ENCODE results near the gene CLSTN2.

CLSTN2 gene

GRCh38 chr3:139930211-139930610, 4.8 kb upstream of the CLSTN2 start:
- H3K23ac ChIP-seq (ENCODE audit: low read length in 2 of 2) = no peak overlapping the region
- H2BK15ac ChIP-seq (ENCODE audit: low read depth, poor library complexity, severe bottlenecking) = no peak overlapping the region
- no peak overlapping the region for H3K4me2 ChIP-seq (ENCODE audit: low read length, poor library complexity, severe bottlenecking)
- H2AK5ac ChIP-seq (ENCODE audit: low read length, severe bottlenecking) = no peak overlapping the region
- H3K9ac ChIP-seq (ENCODE audit: low read length) = no peak overlapping the region
- no peak overlapping the region for H2BK12ac ChIP-seq (ENCODE audit: low read length in 2 of 2)
- no peaks in the 10 kb centered on the region for H3K36me3 ChIP-seq (ENCODE audit: control insufficient read depth in 1 of 2, insufficient read depth in 2 of 2, low read depth in 1 of 2, low read length in 2 of 2)
- no peak overlapping the region for H4K8ac ChIP-seq (ENCODE audit: low read length)
- no peak overlapping the region for H2BK5ac ChIP-seq (ENCODE audit: low read depth, low read length, poor library complexity, severe bottlenecking)
- peaks cover 8% of the 10 kb centered on the region for H3K4me1 ChIP-seq (ENCODE audit: control insufficient read depth, insufficient read depth, low read depth, low read length)
- WGBS = no CpG with 5 or more reads among the region's 1 CpG
- H4K91ac ChIP-seq (ENCODE audit: low read length) = no peak overlapping the region
- H3K79me1 ChIP-seq (replicated peaks; ENCODE audit: low read length, poor library complexity, severe bottlenecking) = peaks cover under 1% of the 10 kb centered on the region
- no peak overlapping the region for H3K4me3 ChIP-seq (ENCODE audit: insufficient read depth in 1 of 2, low read depth in 1 of 2, low read length in 2 of 2)
- H3K9me3 ChIP-seq (ENCODE audit: control insufficient read depth, low read length) = no peaks in the 10 kb centered on the region
- H2BK120ac ChIP-seq (ENCODE audit: low read depth, low read length) = no peak overlapping the region
- no peak overlapping the region for H3K18ac ChIP-seq (ENCODE audit: low read depth in 1 of 2, low read length in 2 of 2)
- H2AFZ ChIP-seq (ENCODE audit: low read depth, low read length) = no peak overlapping the region
- H3K27ac ChIP-seq (ENCODE audit: low read length, poor library complexity, severe bottlenecking) = no peak overlapping the region
- H3K4ac ChIP-seq (ENCODE audit: low read depth in 1 of 2, low read length in 2 of 2) = no peak overlapping the region
- peaks cover 15 to 24% of the 10 kb centered on the region in 2 experiments for H3K27me3 ChIP-seq (ENCODE audit: control insufficient read depth in 1 of 2, insufficient read depth in 1 of 2, low read length in 2 of 2)
- H3K14ac ChIP-seq (ENCODE audit: low read length in 2 of 2) = no peak overlapping the region
- no peak for DNase-seq

DNA sequence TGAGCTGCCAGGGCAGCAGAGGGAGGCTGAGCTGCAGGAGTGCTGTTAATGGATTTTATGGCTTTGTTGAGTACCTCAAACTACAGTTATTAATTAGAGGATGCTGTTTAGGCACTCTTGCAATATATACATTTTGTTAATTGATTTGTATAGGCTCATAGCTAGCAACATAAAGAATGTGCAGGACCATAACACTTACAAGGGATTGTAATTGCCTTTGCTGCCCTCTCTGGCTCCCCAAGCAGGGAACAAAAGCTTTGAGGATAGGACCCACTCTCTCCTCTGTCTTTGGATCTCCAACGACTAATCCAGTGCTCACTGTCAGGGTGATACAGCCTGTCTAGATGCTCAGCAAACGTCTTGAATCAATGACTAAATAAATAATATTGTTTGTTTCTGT, 1.2 kb upstream of the CLSTN2 start:
- no peak for DNase-seq
- Histone ChIP-seq H2BK12ac (ENCODE audit: low read length in 2 of 2) (no peak overlapping the region), H3K23ac (ENCODE audit: low read length in 2 of 2) (no peak overlapping the region), H3K14ac (ENCODE audit: low read length in 2 of 2) (no peak overlapping the region), H3K27ac (ENCODE audit: low read length, poor library complexity, severe bottlenecking) (no peak overlapping the region), H3K36me3 (ENCODE audit: control insufficient read depth in 1 of 2, insufficient read depth in 2 of 2, low read depth in 1 of 2, low read length in 2 of 2) (no peaks in the 10 kb centered on the region), H3K4me1 (ENCODE audit: control insufficient read depth, insufficient read depth, low read depth, low read length) (peaks cover 12% of the 10 kb centered on the region), H2BK5ac (ENCODE audit: low read depth, low read length, poor library complexity, severe bottlenecking) (no peak overlapping the region), H3K18ac (ENCODE audit: low read depth in 1 of 2, low read length in 2 of 2) (no peak overlapping the region), H3K9ac (ENCODE audit: low read length) (no peak overlapping the region), H3K79me1 (replicated peaks; ENCODE audit: low read length, poor library complexity, severe bottlenecking) (peaks cover 9% of the 10 kb centered on the region), H4K91ac (ENCODE audit: low read length) (no peak overlapping the region), H2BK120ac (ENCODE audit: low read depth, low read length) (no peak overlapping the region), H2AFZ (ENCODE audit: low read depth, low read length) (no peak overlapping the region), H3K4ac (ENCODE audit: low read depth in 1 of 2, low read length in 2 of 2) (no peak overlapping the region), H3K27me3 (ENCODE audit: control insufficient read depth in 1 of 2, insufficient read depth in 1 of 2, low read length in 2 of 2) (peaks cover 35 to 41% of the 10 kb centered on the region in 2 experiments), H2AK5ac (ENCODE audit: low read length, severe bottlenecking) (no peak overlapping the region), H2BK15ac (ENCODE audit: low read depth, poor library complexity, severe bottlenecking) (no peak overlapping the region), H3K9me3 (ENCODE audit: control insufficient read depth, low read length) (no peaks in the 10 kb centered on the region), H4K8ac (ENCODE audit: low read length) (no peak overlapping the region), H3K4me2 (ENCODE audit: low read length, poor library complexity, severe bottlenecking) (no peak overlapping the region), H3K4me3 (ENCODE audit: insufficient read depth in 1 of 2, low read depth in 1 of 2, low read length in 2 of 2) (no peak overlapping the region)
- no CpG with 5 or more reads among the region's 2 CpGs for WGBS

GRCh38 chr3:139934613-139935015, 371 bp upstream of the CLSTN2 start:
- Histone ChIP-seq H3K23ac (ENCODE audit: low read length in 2 of 2) (peak overlapping the region in 1 of 2 experiments; percentile 83), H3K27me3 (ENCODE audit: control insufficient read depth in 1 of 2, insufficient read depth in 1 of 2, low read length in 2 of 2) (peaks cover 31 to 49% of the 10 kb centered on the region in 2 experiments), H4K8ac (ENCODE audit: low read length) (no peak overlapping the region)

DNA sequence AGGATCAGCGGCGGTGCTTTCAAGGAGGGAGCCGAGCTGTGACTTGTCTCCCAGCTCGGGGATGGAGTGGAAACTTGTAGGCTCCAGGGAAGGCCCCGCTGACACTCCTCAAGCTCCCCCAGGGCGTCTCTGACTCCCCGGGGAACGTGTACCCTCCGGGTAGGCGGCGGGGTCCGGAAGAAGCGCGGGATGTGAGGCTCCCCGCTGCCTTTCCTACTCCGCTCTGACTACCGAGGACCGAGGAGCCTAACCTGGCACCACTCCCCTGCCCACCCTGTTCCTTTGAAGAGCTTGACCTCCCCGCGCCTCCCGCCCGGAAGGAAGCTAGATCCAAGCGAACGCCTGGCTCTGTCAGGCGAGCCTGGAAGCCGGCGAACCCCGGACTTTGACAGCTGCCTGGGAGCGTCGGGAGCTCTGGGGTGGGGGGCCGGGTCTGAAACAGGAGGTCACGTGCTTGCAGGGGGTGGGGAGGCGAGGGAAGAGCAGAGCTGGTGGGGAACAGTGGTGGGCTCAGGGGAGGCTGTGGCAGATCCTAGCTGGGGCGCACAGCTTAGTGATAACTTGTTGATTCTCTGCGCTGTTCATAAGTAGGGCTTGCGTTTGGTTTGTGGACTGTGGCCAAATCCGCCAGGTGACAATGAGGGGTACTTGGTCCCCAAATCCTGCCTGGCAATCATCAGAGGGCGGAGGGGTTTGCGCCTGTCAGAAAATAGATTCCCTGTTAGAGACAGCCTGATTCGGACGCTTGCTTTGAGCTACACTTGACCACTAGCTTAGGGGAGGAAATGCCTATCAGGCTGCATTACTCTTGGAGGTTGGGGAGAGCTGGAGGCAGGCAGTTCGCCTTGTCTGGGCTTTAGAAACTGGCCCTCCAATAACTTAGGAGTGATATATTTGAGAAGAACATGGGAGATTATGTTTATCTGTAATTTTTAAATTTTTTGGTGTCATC, 1.2 kb downstream of the CLSTN2 start:
- Histone ChIP-seq H2AK5ac (ENCODE audit: low read length, severe bottlenecking) (no peak overlapping the region), H3K14ac (ENCODE audit: low read length in 2 of 2) (no peak overlapping the region), H3K4me2 (ENCODE audit: low read length, poor library complexity, severe bottlenecking) (peak overlapping the region; percentile 74), H3K79me1 (replicated peaks; ENCODE audit: low read length, poor library complexity, severe bottlenecking) (peaks cover 12% of the 10 kb centered on the region), H2BK120ac (ENCODE audit: low read depth, low read length) (no peak overlapping the region), H2BK15ac (ENCODE audit: low read depth, poor library complexity, severe bottlenecking) (no peak overlapping the region), H3K27me3 (ENCODE audit: control insufficient read depth in 1 of 2, insufficient read depth in 1 of 2, low read length in 2 of 2) (peaks cover 31 to 59% of the 10 kb centered on the region in 2 experiments), H3K27ac (ENCODE audit: low read length, poor library complexity, severe bottlenecking) (no peak overlapping the region), H3K4ac (ENCODE audit: low read depth in 1 of 2, low read length in 2 of 2) (no peak overlapping the region), H3K4me1 (ENCODE audit: control insufficient read depth, insufficient read depth, low read depth, low read length) (peaks cover 12% of the 10 kb centered on the region), H4K91ac (ENCODE audit: low read length) (no peak overlapping the region), H4K8ac (ENCODE audit: low read length) (no peak overlapping the region), H2AFZ (ENCODE audit: low read depth, low read length) (no peak overlapping the region), H3K4me3 (ENCODE audit: insufficient read depth in 1 of 2, low read depth in 1 of 2, low read length in 2 of 2) (peak overlapping the region; percentile 74 to 77), H2BK5ac (ENCODE audit: low read depth, low read length, poor library complexity, severe bottlenecking) (no peak overlapping the region), H3K9ac (ENCODE audit: low read length) (no peak overlapping the region), H3K18ac (ENCODE audit: low read depth in 1 of 2, low read length in 2 of 2) (no peak overlapping the region), H3K23ac (ENCODE audit: low read length in 2 of 2) (no peak overlapping the region), H2BK12ac (ENCODE audit: low read length in 2 of 2) (no peak overlapping the region), H3K36me3 (ENCODE audit: control insufficient read depth in 1 of 2, insufficient read depth in 2 of 2, low read depth in 1 of 2, low read length in 2 of 2) (no peaks in the 10 kb centered on the region), H3K9me3 (ENCODE audit: control insufficient read depth, low read length) (no peaks in the 10 kb centered on the region)
- WGBS = 6% methylated on average over 42 of the region's 42 CpGs
- DNase-seq = peak; percentile 20

More at GRCh38 chr3:139934613-139935015, 371 bp upstream of the CLSTN2 start:
- Histone ChIP-seq H3K4me1 (ENCODE audit: control insufficient read depth, insufficient read depth, low read depth, low read length) (peaks cover 12% of the 10 kb centered on the region), H3K4ac (ENCODE audit: low read depth in 1 of 2, low read length in 2 of 2) (no peak overlapping the region), H3K4me2 (ENCODE audit: low read length, poor library complexity, severe bottlenecking) (peak overlapping the region; percentile 74), H2AFZ (ENCODE audit: low read depth, low read length) (peak overlapping the region; percentile 83), H3K14ac (ENCODE audit: low read length in 2 of 2) (no peak overlapping the region), H3K27ac (ENCODE audit: low read length, poor library complexity, severe bottlenecking) (no peak overlapping the region), H2AK5ac (ENCODE audit: low read length, severe bottlenecking) (no peak overlapping the region), H2BK12ac (ENCODE audit: low read length in 2 of 2) (no peak overlapping the region), H3K4me3 (ENCODE audit: insufficient read depth in 1 of 2, low read depth in 1 of 2, low read length in 2 of 2) (peak overlapping the region; percentile 74 to 77), H2BK5ac (ENCODE audit: low read depth, low read length, poor library complexity, severe bottlenecking) (no peak overlapping the region), H3K79me1 (replicated peaks; ENCODE audit: low read length, poor library complexity, severe bottlenecking) (peaks cover 9% of the 10 kb centered on the region), H3K9ac (ENCODE audit: low read length) (peak overlapping the region; percentile 36), H2BK120ac (ENCODE audit: low read depth, low read length) (no peak overlapping the region), H3K18ac (ENCODE audit: low read depth in 1 of 2, low read length in 2 of 2) (peak overlapping the region in 1 of 2 experiments; percentile 16), H2BK15ac (ENCODE audit: low read depth, poor library complexity, severe bottlenecking) (no peak overlapping the region), H4K91ac (ENCODE audit: low read length) (no peak overlapping the region), H3K36me3 (ENCODE audit: control insufficient read depth in 1 of 2, insufficient read depth in 2 of 2, low read depth in 1 of 2, low read length in 2 of 2) (no peaks in the 10 kb centered on the region), H3K9me3 (ENCODE audit: control insufficient read depth, low read length) (no peaks in the 10 kb centered on the region)
- WGBS = 3% methylated on average over 25 of the region's 25 CpGs
- peak; percentile 59 for DNase-seq
